K562 (cell line): ENCODE data around the gene NAV2. TPM values are rescaled to one million over a fixed set of nuclear protein-coding genes. Genes with fewer than 3 reads are reported as not detected.

Experiments
- ATAC-seq: fragments of 200-7000 bp; cut with Tn5 transposase; 3 replicates; pipeline ENCODE4 v1.9.1; 2020; ENCODE audit warnings: moderate library complexity
- BruUV-seq: library from RNA; stranded (reverse); fragments of 400-500 nt; replicated peaks from 2 replicates; lab custom pipeline; 2021; lab: Mats Ljungman, UMichigan
- CTCF ChIA-PET: fragments of 300-600 bp; formaldehyde crosslinking; extraction: SDS; loops from one replicate; lab custom pipeline; 2021; ENCODE audit warnings: low intra/inter-chr PET ratio; lab: Yijun Ruan, JAX
- POLR2A ChIA-PET: fragments of 300-600, 350-650 bp; sonication (Branson Sonifier 250); formaldehyde crosslinking; extraction: SDS; loops from one replicate; lab custom pipeline; 2021; ENCODE audit warnings: antibody characterized with exemption, inconsistent platforms; lab: Yijun Ruan, JAX
- DNase-seq, 4 experiments: peaks; one replicate each; pipeline versions ENCODE4 v3.0.0 to v3.0.0-alpha.2; 2011 to 2018; ENCODE audit warnings: low spot score in 3 of 4, mixed read lengths in 3 of 4; ENCODE audit errors: extremely low read depth in 1 of 4
- FAIRE-seq: peaks from 2 replicates; lab custom pipeline; 2011; peaks lifted over from hg19 to GRCh38; lab: Jason Lieb, UNC
- H2AFZ ChIP-seq: 2 replicates; pipeline ENCODE4 v1.6.0; 2011; ENCODE audit warnings: low read depth, low read length, control low read depth, inconsistent platforms
- H3K27ac ChIP-seq: fragments of 200-600 bp; 3 replicates; pipeline ENCODE4 v1.8.0; 2011; ENCODE audit warnings: low read depth, mild to moderate bottlenecking, control low read depth, inconsistent platforms, low read length, moderate library complexity, mixed read lengths; ENCODE audit errors: extremely low read depth
- H3K27me3 ChIP-seq, 2 experiments: fragments of 300-600 bp in 1 of 2; 2 replicates in 1 of 2; 3 replicates in 1 of 2; pipeline versions ENCODE4 v1.6.0 to v1.8.0; 2011; ENCODE audit warnings: inconsistent platforms in 2 of 2, low read length in 2 of 2, mild to moderate bottlenecking in 1 of 2, mixed read lengths in 1 of 2, moderate library complexity in 1 of 2; ENCODE audit not compliant: control insufficient read depth in 2 of 2, insufficient read depth in 2 of 2
- H3K36me3 ChIP-seq: fragments of 300-600 bp; 3 replicates; pipeline ENCODE4 v1.8.0; 2011; ENCODE audit warnings: mild to moderate bottlenecking, low read length, inconsistent platforms; ENCODE audit not compliant: control insufficient read depth, insufficient read depth
- H3K4me1 ChIP-seq, 2 experiments: fragments of 200-600 bp in 1 of 2; replicated peaks in 1 of 2; 2 replicates in 1 of 2; 3 replicates in 1 of 2; pipeline versions ENCODE4 v1.5.1 to v1.8.0; 2011; ENCODE audit warnings: inconsistent platforms in 2 of 2, low read length in 2 of 2, mild to moderate bottlenecking in 1 of 2, mixed read lengths in 1 of 2, moderate library complexity in 1 of 2; ENCODE audit not compliant: control insufficient read depth in 2 of 2, insufficient read depth in 2 of 2
- H3K4me2 ChIP-seq: 2 replicates; pipeline ENCODE4 v1.6.1; 2011; ENCODE audit warnings: low read length, control low read depth, inconsistent platforms, mixed read lengths; ENCODE audit not compliant: insufficient read depth
- H3K4me3 ChIP-seq: fragments of 200-600 bp; sonication (generic), shearing (Covaris generic); 2 replicates; pipeline ENCODE4 v1.5.1; 2016; ENCODE audit warnings: control low read depth, inconsistent platforms
- H3K79me2 ChIP-seq: fragments of 200-600 bp; 3 replicates; pipeline ENCODE4 v1.8.0; 2011; ENCODE audit warnings: low read length, inconsistent platforms; ENCODE audit not compliant: control insufficient read depth, insufficient read depth
- H3K9ac ChIP-seq, 2 experiments: 2 replicates each; pipeline versions ENCODE4 v1.6.0 to v1.6.1; 2011; ENCODE audit warnings: low read depth in 2 of 2, low read length in 2 of 2, control low read depth in 1 of 2, inconsistent platforms in 1 of 2, mild to moderate bottlenecking in 1 of 2, mixed read lengths in 1 of 2; ENCODE audit not compliant: insufficient read depth in 1 of 2
- H3K9me1 ChIP-seq: one replicate; pipeline ENCODE4 v1.6.0; 2011; ENCODE audit warnings: inconsistent platforms, mild to moderate bottlenecking, low read length, moderate library complexity; ENCODE audit not compliant: control insufficient read depth, insufficient read depth
- H3K9me3 ChIP-seq: replicated peaks from 2 replicates; pipeline ENCODE4 v1.5.1; 2011; ENCODE audit warnings: low read depth, low read length, inconsistent platforms; ENCODE audit not compliant: control insufficient read depth, insufficient read depth
- H4K20me1 ChIP-seq: replicated peaks from 2 replicates; pipeline ENCODE4 v1.6.1; 2011; ENCODE audit warnings: low read length, inconsistent platforms, mixed read lengths; ENCODE audit not compliant: control insufficient read depth, insufficient read depth
- FOXJ3 ChIP-seq: sonication (generic); formaldehyde crosslinking; IDR thresholded peaks from 2 replicates; pipeline ENCODE4 v1.4.0; 2020; ENCODE audit warnings: mild to moderate bottlenecking, missing genetic modification reagents
- NRF1 ChIP-seq, 2 experiments: fragments of 450-650 bp; IDR thresholded peaks in 1 of 2; conservative IDR thresholded peaks in 1 of 2; 2 replicates each; pipeline ENCODE4 v1.6.1; 2014; ENCODE audit warnings: mild to moderate bottlenecking in 2 of 2
- PTBP1 ChIP-seq: fragments of 200-400 bp; formaldehyde crosslinking; IDR thresholded peaks from 2 replicates; pipeline ENCODE4 v1.6.1; 2017; ENCODE audit warnings: low read depth, low read length
- ZNF280A ChIP-seq: fragments of 450-650 bp; IDR thresholded peaks from 2 replicates; pipeline ENCODE4 v1.6.1; 2018; ENCODE audit warnings: mild to moderate bottlenecking, low read depth; ENCODE audit not compliant: partially characterized antibody
- WGBS: fragments of 100-300 bp; shearing (Covaris generic); methylation state at CpG from one replicate; pipeline ENCODE4 v1.1.6; 2016; ENCODE audit warnings: low coverage, mixed read lengths; ENCODE audit not compliant: insufficient coverage; ENCODE audit errors: missing lambda C conversion rate; 5-methylcytosine and 5-hydroxymethylcytosine counted together
- in situ Hi-C: fragments of 300-500 bp; cut with MboI; formaldehyde crosslinking; loops from 4 replicates; pipeline ENCODE4 v1.15.0; 2018; ENCODE audit warnings: inconsistent platforms, mixed read lengths
- intact Hi-C: fragments of 100-400 bp; cut with micrococcal nuclease; formaldehyde crosslinking; loops from 2 replicates; pipeline ENCODE4 v1.14.2; 2022
- polyA plus RNA-seq, 8 experiments: library from polyadenylated mRNA; depleted of rRNA in 4 of 8; stranded (reverse) in 5 of 8; unstranded in 3 of 8; fragments of >200 nt; fragmentation: Nextera tagmentation in 2 of 8; fragmentation: Illumina TruSeq in 1 of 8; extraction: Ambion mirVana in 2 of 8; extraction: Trizol in 1 of 8; gene quantifications; 2 replicates each; pipeline versions ENCODE4 v1.2.1 to v1.2.3, GENCODE V29; 2011 to 2014; ENCODE audit warnings: inconsistent platforms in 1 of 8, missing spikeins in 1 of 8
- total RNA-seq, 7 experiments: library from RNA; depleted of rRNA in 6 of 7; stranded (reverse); fragments of >200 nt in 6 of 7; fragmentation: Illumina TruSeq in 2 of 7; extraction: Trizol in 2 of 7; gene quantifications; 2 replicates each; pipeline versions ENCODE4 v1.2.1 to v1.2.3, GENCODE V29; 2011 to 2021; ENCODE audit warnings: low replicate concordance in 1 of 7

NAV2 gene
- total and polyA plus RNA-seq, 9 of the 15 experiments (the other 6 are each of a cell fraction or from before 2014, with no cell fraction given): 0.03 to 0.35 (median 0.05) TPM

GRCh38 chr11:19701421-19701820 is 11.2 kb upstream of the NAV2 start:
- H2AFZ ChIP-seq: no peak overlapping the region
- in situ Hi-C loops: no loop called here
- no peak overlapping the region for H3K4me3 ChIP-seq
- peaks cover 0 to 4% of the 10 kb centered on the region in 2 experiments; a peak in 2 of 5 replicates for H3K27me3 ChIP-seq
- POLR2A ChIA-PET: no interaction called here
- ATAC-seq: no peak
- H4K20me1 ChIP-seq: no peaks in the 10 kb centered on the region
- intact Hi-C loops: no loop called here
- H3K79me2 ChIP-seq: no peaks in the 10 kb centered on the region
- H3K4me1 ChIP-seq: no peaks in the 10 kb centered on the region
- no peaks in the 10 kb centered on the region for H3K9me3 ChIP-seq
- DNase-seq: no peak
- H3K27ac ChIP-seq: no peak overlapping the region
- FAIRE-seq: no peak
- no peak overlapping the region for H3K4me2 ChIP-seq
- TF ChIP-seq NRF1 (conservative IDR thresholded peaks at IDR 0.05 in 1 of 2, IDR thresholded peaks at IDR 0.05 in 1 of 2): no peak
- TF ChIP-seq FOXJ3 (CRISPR knock-in tag): no peak
- TF ChIP-seq ZNF280A: no peak
- H3K9me1 ChIP-seq: no peaks in the 10 kb centered on the region
- no peaks in the 10 kb centered on the region for H3K36me3 ChIP-seq
- BruUV-seq: no TSS peak
- 6% methylated on average over 2 of the region's 2 CpGs for WGBS
- CTCF ChIA-PET: no interaction called here
- no peak overlapping the region for H3K9ac ChIP-seq

GRCh38 chr11:19702620-19703019 is 10.0 kb upstream of the NAV2 start:
- DNase-seq: no peak
- no peak for ATAC-seq
- 0% methylated on average over 3 of the region's 3 CpGs for WGBS
- Histone ChIP-seq H3K79me2 (no peaks in the 10 kb centered on the region), H3K27me3 (peaks cover 0 to 4% of the 10 kb centered on the region in 2 experiments; a peak in 2 of 5 replicates), H4K20me1 (no peaks in the 10 kb centered on the region), H3K9me1 (no peaks in the 10 kb centered on the region), H2AFZ (no peak overlapping the region), H3K4me2 (no peak overlapping the region), H3K9ac (no peak overlapping the region), H3K9me3 (no peaks in the 10 kb centered on the region), H3K4me1 (no peaks in the 10 kb centered on the region), H3K4me3 (no peak overlapping the region), H3K36me3 (no peaks in the 10 kb centered on the region), H3K27ac (no peak overlapping the region)
- no TSS peak for BruUV-seq
- in situ Hi-C loops: no loop called here
- intact Hi-C loops: no loop called here
- POLR2A ChIA-PET: interaction anchor here (0.6 kb wide), 1 partner anchor 218 kb away, joined by 3 read pairs; no protein-coding TSS in a partner anchor
- CTCF ChIA-PET: no interaction called here
- no peak for TF ChIP-seq PTBP1
- no peak for FAIRE-seq
